Retinal pigment epithelial cell (primary cell): ENCODE results near the gene STAT6.
"Not testable (repeated sequence)": the region's sequence is repeated elsewhere in the genome, so short reads cannot be mapped to it uniquely, and the experiment has no call there.

Experiments
- DNase-seq: peaks from one replicate; pipeline ENCODE4 v3.0.0-alpha.2; 2010; ENCODE audit warnings: low read depth
- H3K4me3 ChIP-seq: 2 replicates; pipeline ENCODE4 v1.5.1; 2011; ENCODE audit warnings: mild to moderate bottlenecking, low read length, control low read depth, moderate library complexity
- TF ChIP-seq, protein P1 (sequence below): conservative IDR thresholded peaks from 2 replicates; pipeline ENCODE4 v1.5.1; 2011; ENCODE audit warnings: low read depth, low read length, control low read depth, inconsistent platforms

The STAT6 gene

GRCh38 chr12:57126061-57126460 lies 14.9 kb upstream of the STAT6 start:
- DNase-seq = no peak
- H3K4me3 ChIP-seq = no peak overlapping the region
- TF ChIP-seq, protein P1, sequence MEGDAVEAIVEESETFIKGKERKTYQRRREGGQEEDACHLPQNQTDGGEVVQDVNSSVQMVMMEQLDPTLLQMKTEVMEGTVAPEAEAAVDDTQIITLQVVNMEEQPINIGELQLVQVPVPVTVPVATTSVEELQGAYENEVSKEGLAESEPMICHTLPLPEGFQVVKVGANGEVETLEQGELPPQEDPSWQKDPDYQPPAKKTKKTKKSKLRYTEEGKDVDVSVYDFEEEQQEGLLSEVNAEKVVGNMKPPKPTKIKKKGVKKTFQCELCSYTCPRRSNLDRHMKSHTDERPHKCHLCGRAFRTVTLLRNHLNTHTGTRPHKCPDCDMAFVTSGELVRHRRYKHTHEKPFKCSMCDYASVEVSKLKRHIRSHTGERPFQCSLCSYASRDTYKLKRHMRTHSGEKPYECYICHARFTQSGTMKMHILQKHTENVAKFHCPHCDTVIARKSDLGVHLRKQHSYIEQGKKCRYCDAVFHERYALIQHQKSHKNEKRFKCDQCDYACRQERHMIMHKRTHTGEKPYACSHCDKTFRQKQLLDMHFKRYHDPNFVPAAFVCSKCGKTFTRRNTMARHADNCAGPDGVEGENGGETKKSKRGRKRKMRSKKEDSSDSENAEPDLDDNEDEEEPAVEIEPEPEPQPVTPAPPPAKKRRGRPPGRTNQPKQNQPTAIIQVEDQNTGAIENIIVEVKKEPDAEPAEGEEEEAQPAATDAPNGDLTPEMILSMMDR = no peak

DNA sequence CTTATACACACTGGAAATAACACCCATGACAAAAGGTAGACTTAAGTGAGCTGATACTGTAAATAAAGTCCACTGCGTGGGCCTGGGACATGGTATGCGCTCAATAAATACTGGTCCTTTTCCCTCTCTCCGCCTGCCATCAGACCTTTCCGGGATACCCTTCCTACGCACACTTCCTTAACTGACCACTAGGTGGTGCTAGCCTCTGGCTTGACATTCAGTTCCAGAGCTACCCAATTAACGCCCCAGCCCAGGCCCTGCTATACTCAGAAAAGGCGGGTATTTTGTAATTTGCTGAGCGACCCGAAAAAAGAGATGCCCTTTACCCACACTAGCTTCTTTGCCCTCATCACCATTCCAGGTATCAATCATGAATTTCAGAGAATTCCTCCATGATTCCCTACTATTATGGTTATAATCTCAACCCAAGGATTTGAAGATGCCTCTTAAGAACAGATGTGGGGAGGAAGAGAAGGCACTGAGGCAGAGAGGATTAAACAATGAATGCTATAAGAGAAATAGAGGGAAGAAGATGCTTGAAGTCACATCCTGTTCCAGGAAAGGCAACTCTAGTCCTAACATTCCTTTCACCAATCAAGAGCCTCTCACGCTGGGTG lies 13.2 kb upstream of the STAT6 start:
- TF ChIP-seq, protein P1 = peak; percentile 98
- H3K4me3 ChIP-seq = no peak overlapping the region
- DNase-seq = no peak

DNA sequence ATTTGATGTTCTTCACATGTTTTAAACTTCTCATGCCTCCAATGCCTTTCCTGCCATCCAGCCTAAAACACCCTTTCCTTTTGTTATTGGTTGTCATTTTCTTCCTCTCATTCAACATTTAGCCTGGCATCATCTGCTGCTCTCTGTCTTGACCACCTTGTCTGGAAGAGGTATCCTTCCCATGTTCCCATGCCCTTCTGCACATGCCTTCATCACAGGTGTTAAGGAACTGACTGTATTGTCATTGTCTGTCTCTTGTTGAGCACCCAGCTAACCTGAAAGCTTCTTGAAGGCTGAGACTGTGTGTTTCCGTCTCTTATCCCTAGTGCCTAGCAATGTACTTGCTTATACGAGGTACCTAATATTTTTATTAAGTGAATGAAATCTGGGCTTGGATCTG lies 12.7 kb upstream of the STAT6 start:
- DNase-seq = no peak
- no peak overlapping the region for H3K4me3 ChIP-seq
- TF ChIP-seq, protein P1 = no peak

GRCh38 chr12:57120718-57121117 lies 9.6 kb upstream of the STAT6 start:
- H3K4me3 ChIP-seq, DNase-seq: not testable (repeated sequence)

- TF ChIP-seq, protein P1 = no peak
- no peak for DNase-seq
- no peak overlapping the region for H3K4me3 ChIP-seq
Observed at GRCh38 chr12:57119294-57120085, 8.3 kb upstream of the STAT6 start.

DNA sequence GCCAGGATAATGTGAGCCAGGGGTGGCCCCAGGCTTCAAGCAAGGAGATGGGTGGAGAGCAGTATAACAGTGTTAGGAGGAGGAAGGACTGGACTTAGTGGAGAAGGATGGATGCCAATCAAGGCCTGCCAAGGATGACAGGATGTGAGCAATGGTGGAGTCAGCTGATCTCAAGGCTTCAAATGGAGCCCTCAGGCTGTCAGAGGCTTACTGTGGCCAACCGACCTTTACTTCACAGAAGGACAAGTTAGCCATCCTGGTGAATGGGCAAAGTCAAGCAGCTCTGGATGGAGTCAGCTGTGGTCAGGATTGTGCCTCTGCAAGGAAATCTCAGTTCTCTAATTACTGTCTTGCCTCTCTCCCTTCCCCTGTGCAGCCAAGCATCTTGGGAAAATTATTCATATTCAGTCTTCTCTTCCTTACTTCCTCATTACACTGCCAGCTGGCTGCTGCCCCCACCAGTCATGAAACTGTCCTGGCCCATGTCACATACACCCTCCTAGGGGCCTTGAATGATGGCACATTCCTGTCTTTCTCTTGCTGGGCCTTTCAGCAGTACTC lies 7.6 kb upstream of the STAT6 start:
- TF ChIP-seq, protein P1 = no peak
- H3K4me3 ChIP-seq = no peak overlapping the region
- no peak for DNase-seq

DNA sequence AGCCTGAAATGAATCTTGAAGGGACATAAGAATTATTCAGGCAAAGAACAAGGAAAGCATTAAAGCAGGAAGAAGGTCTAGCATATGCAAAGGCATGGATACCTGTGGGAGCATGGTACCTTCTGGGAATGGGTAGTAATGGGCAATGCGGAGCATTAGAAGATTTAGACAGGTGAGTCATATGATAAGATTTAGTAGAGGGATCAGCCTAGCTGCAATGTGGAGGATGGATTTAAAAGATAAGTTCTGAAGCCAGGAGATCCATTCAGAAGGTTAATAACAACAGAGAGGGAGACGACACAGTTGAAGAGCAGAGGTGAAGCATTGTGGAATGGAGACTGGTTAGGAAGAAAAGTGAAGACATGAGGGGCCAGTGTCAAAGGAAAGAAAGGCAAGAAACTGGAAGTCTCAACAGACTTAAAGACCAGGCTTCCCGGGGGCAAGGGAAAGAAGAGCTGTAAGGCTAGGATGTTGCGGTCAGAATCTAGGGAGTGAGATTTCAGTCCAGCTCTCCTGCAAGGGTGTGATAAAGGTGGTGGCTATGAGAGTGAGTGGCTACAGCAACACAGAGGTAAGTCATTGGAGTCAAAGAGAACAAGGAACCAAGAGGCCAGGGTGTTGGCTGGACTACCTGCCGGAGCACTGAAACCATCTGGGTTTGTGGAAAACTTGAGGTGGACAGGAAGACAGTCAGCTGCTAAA lies 5.6 kb upstream of the STAT6 start:
- TF ChIP-seq, protein P1 = no peak
- no peak for DNase-seq
- H3K4me3 ChIP-seq = no peak overlapping the region
